HG03378 (cell line): Measurements from ENCODE around the gene TFR2.
A peak's percentile ranks its signal among the peaks of the same experiment; 100 is the strongest.

Source experiments
- ATAC-seq: cut with Tn5 transposase; IDR thresholded peaks from one replicate; pipeline ENCODE4 v1.9.1; 2021; ENCODE audit warnings: mild to moderate bottlenecking, moderate library complexity; ENCODE audit not compliant: unreplicated experiment

The TFR2 gene

DNA sequence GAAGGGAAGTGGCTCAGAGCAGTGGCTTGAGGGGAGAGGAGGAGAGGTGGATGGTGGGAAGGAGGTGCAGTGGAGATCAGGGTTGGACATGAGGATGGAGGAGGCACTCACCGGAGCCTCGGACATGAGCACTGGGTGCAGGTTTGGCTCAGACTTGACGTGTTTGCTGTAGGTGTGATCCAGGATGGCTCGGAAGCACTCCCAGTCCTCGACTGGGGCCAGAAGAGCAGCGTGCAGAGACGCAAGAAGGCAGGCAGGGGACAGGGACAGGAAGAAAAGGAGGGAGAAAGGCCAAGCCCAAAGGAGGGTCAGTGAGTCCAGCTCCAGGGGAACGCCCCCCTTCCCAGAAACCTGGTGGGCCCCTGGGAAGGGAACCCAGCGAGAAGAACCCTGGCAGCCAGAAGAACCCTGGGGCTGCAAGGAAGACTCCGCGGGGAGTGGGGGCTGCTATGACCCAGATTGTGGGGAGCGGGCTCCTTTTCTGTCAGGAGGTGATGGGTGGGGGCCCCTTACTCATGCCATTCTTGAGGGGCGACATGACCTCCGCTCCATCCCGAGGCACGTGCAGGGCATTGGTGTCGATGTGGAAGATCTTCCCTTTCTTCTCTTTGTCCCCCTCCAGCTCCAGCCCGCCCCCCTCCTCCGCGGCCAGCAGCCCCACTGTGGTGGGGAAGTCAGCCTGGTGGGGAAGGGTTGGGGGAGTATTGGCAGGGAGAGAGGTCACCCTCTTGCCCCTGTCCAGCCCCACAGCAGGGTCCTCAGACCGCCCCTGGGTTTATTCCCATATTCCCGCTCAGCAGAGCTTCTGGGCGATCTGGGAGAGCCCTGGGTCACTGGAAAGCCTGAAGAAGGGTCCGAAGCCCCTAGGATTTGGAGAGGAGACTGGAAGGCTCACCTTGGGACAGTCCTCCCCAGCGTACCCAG, 13.8 kb upstream of the TFR2 start:
- ATAC-seq = no peak

DNA sequence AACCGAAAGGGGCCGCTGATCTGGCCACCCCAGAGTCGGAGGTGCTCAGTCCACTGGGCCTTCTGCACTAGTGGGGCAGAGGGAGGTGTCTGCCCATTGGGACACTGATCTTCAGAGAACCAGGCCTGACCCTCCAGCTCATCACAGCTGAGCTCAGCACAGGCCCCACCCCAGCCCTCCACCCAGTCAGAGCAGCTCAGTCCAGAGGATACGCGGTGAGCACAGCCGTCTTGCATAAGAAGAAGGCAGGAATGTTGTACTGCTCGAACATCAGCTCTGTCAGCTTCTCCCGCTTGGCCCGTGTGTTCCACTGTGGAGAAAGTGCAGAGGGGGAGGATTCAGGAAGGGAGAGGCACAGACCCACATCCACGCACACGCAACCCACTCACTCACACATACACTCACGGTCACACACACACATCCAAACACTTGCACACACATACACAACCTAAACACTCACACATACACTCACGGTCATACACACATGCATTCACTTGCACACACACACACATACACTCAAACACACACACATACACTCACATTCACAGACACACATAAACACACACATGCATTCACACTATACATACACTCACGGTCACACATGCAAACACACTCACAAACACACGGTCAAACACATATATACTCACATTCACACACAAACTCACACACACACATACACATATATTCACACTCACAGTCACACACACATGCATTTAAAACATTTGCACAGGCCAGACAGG, 8.6 kb upstream of the TFR2 start:
- no peak for ATAC-seq

DNA sequence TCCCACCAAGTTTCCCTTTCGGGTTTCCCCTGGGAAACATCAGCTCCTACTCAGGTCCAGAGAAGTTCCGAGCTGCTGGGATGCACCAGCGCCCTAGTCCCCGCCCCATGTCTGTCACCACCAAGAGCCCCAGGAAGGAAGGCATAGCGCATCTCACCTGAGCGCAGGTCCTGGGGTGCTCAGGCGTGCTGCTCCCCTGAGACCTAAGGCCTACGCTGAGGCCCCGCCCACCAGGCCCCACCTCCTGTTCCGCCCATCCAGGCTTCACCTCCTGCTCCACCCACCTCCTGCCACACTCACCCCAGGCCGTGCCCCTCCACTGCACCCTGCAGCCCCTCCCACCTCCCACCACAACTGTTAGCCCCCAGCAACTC, 1.2 kb upstream of the TFR2 start:
- ATAC-seq = no peak

DNA sequence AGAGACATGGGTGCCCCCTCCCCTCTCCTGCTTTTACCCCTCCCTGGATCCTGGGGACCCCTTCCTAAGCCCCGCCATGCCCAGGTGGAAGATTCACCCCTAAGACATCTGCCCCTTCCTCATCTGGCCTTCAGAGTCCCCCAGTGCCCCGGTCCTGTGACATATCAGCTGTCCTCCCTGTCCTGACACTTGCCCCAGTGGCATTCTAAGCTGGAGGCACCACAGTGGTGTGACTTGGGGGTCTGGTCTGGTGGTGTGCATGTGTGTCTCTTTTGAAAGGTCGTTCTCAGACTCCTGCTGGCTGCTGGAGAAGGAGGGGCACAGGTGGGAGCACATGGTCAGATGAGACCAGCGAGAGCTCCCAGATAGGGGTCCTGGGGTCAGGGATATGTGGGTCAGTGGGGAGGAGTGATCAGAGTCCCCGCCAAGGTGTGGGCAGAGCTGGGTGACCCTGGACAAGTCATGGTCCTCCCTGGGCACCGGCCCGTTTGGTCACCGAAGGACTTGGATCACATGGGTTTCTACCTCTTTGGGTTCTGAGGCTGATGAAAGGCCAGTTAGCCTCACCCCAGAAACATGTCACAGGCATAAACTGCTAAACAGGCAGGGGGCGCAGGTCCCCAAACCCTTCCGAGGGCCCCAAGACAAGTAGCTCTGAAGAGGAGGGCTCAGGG, 645 bp upstream of the TFR2 start:
- no peak for ATAC-seq

DNA sequence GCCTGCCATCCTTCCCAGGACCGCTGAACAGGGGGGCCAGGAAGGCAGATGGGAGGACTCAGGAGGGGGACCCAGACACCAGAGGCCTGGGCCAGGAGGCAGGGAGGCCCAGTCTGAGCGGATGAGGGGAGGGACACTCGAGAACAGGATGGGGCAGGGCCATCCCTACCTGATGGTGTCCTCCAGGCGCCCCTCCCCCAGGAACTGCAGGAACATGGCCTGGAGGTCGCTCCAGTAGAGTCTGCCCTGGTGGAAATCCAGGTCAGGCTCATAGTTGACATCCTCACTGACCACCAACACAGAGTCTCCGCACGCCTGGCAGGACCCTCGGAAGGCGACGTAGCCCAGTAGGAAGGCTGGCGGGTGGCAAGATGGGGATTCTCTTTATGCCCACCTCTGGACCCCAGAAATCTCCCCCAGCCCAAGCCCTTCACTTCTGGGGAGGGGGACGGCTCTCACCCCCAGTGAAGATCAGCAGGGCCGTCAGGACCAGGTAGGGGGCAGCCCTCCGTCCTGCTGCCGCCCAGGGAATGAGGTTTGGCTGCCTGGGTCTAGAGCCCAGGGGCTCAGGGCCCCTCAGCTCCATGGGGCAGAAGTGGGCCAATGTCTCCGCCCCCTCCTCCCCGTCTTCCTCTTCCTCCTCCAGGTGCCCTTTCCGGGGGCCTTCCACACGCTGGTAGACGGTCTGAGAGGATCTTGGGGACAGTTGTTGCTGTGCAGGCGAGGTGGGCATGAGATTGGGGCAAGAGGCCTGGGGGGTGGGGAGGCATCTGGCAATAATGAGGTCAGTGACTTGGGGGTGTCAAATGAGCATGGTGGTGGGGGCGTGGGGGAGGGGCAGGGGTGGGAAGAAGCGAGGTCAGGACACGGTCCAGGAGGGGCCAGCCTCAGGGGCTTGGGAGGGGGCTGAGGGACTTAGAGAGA, 573 bp downstream of the TFR2 start:
- no peak for ATAC-seq

DNA sequence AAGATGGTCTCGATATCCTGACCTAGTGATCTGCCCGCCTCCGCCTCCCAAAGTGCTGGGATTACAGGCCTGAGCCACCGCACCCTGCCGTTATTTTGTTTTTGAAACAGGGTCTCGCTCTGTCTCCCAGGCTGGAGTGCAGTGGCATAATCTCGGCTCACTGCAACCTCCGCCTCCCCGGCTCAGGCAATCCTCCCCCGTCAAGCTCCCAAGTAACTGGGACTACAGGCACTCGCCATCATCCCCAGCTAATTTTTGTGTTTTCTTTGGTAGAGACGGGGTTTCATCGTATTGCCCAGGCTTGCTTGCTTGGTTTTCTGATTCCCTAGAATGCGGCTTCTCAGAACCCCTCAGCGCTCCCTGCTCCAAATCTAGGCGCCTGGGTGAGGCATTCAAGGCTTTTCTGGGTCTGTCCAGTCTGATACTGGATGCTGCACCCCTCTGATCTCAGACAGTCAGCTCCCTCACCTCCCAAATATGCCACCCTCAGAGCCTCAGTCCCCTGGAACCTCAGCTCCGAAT, 1.3 kb downstream of the TFR2 start:
- ATAC-seq = no peak

DNA sequence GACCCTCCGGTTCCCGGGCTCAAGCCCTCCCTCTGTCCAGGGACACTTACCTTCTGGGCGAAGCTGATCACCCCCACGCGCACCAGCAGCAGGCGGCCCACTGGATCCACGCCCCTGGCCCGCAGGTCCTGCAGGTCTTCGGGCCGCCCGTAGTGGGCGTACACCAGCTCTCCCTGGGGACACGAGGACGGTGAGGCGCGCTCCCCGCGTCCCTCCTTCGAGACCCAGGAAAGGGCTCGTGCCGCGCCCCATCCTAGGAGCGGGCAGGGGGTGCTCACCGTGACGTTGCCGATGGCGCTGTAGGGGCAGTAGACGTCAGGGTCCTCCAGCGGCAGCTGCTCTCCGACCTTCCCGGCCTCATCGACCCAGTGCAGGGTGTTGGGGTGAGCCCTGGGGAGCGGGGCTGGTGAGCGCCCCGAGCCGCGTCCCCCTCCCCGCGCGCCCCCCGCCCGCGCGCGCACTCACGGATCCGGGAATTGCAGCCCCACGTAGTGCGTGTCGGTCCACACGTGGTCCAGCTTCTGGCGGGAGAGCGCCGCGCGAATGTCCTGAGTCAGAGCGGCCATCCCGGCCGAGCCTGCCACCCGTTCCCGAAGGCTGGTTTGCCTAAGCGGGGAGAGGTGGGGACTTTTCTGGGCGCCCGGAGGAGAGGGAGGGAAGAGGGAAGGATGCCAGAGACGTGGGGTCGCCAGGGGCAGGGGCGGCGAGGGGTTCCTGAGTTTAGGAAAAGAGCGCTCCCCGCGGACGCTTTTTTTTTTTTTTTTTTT, 8.2 kb downstream of the TFR2 start:
- ATAC-seq = no peak

DNA sequence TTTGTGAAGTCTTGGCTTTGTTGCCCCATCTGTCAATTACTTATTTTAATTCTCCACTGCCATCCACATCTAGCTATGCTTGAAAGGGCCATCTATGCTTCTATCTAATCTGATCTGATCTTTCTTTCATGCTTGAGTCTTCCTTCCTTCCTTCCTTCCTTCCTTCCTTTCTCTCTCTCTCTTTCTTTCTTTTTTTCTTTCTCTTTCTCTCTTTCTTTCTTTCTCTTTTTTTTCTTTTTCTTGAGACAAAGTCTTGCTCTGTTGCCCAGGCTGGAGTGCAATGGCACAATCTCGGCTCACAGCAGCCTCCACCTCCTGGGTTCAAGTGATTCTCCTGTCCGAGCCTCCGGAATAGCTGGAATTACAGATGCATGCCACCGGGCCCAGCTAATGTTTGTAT, 11.3 kb downstream of the TFR2 start:
- ATAC-seq = no peak

DNA sequence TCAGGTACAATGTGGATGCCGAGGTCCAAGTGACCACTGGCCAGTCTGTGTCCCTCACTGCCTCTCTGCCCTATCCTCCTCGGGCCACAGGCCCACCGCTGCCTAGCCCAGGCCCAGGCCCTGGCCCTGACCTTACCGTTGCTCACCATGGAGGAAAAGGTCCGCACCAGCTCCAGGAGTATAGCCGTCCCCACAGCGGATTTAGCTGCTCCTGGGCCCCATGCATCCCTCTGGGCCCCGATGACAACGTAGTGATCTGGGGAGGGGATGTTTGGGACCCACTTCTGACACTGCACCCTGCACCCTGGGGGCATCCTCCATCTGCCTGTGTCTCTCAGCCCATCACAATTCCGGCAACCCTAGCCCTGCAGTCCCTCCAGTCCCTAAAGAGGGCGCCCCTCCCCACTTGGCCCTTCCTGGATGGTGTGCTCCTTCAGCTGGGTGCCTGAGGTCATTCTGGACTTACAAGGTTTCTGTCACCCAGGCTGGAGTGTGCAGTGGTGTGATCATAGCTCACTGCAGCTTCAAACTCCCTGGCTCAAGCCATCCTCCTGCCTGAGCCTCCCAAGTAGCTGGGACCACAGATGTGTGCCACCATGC, 12.1 kb downstream of the TFR2 start:
- no peak for ATAC-seq

DNA sequence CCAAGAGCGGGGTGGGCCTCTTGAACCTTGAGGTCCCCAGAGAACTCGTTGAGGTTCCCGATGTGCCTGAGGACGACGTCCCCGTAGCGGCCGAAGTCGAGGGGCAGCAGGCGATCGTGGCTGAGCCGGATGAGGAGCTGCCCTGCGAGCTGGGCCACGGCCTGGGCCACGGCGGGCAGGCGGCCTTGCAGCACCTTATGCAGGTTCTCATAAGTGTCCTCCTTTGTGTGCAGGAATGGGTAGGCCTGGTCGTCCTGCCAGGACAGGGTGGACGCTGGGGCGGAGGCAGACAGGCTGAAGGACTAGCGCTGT, 14.2 kb downstream of the TFR2 start:
- ATAC-seq = no peak

DNA sequence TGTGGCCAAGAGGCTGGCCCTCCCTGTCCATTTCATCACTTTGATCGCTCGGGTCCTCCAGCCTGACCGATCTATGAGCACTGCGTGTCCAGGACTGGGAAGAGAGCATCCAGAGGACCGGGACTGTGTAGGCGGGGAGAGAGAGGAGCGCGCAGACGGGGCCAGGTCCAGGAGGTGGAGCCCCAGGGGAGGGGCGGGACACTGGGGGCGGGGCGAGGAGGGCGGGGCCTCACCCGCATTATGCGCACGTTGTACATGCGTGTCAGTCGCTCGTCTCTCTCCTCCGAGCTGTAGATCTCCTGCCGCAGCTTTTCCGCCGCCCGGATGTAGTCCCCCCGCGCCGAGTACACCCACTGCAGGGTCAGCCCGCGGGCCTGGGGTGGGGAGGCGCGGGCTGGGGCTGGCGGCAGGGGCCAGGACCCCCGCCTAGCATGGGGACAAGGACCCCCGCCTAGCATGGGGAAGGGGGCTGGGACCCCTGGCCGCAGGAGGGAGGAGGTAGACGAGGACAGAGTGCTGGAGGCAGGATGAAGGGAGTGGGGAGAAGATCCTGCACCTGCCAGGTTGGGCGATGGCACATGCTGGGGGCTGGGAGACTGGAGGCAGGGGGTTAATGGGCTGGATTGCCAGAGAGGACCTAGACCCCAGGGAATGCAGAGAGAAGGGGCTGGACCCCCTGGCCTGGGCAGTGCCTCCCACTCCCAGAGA, 14.7 kb downstream of the TFR2 start:
- peak; percentile 45 for ATAC-seq

DNA sequence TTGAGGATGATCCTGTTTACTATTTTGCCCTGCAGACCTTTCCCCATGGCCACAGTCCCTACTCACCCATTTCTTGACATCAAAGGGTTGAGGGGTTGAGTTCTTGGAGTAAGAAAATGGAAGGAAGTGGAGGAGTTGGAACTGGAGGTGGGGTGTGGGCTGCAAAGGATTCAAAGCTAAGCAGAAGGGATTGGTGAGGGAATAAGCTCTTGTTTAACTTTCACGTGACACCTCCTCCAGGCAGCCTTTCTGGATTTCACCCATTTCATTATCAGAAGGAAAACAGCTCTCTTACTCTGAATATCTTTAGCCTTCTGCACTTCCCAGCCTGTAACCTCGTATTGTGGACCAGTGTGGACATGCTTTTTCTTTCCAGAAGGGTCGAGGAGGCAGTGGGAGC, 15.3 kb downstream of the TFR2 start:
- no peak for ATAC-seq

DNA sequence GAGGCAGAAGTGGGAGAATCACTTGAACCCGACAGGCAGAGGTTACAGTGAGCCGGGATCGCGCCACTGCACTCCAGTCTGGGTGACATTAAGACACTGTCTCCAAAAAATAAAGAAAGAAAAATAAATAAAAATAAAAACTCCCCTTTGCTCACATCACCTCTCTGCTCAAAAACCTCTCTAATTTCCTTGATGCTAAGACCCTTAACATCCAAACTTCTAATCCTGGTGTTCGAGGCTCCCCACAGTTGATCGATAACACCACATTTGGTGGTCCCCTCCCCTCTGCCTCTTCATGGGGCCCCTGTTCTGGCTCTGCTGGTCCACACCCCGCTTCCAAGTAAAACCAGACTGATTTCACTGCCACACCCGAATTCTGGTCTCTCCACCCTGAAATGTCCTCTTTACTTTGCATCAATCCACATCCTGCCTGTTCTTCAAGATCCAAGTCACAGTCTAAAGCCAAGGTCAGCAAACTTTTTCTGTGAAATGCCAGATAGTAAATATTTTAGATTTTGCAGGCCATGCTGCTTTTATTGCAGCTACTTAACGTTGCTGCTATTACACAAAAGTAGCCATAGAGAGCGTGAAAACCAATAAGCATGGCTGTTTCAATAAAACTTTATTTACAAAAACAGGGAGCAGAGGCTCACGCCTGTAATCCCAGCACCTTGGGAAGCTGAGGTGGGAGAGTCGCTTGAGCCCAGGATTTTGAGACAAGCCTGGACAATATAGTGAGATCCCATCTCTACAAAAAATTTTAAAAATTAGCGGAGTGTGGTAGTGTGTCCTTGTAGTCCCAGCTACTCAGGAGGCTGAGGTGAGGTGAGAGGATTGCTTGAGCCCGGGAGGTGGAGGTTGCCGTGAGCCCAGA, 17.2 kb downstream of the TFR2 start:
- no peak for ATAC-seq

DNA sequence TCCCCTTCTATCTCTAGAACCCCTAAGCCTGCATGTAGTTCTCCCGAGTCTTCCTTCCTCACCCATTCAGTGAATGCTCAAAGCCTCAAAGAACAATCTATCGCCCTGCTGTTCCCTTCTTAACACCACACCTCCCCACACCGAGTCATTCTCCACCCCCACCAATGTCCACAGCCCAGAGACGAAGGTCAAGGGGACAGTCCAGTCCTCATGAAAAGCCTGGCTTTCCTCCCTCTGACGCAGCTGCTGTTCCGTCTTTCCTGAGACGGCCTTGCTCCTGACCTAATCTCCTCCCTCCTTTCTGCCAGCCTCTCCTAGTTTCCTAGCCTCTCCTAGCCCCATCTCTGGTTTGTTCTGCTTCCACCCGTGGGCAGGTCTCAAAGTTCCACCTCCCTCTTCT, 19.8 kb downstream of the TFR2 start:
- ATAC-seq = no peak

DNA sequence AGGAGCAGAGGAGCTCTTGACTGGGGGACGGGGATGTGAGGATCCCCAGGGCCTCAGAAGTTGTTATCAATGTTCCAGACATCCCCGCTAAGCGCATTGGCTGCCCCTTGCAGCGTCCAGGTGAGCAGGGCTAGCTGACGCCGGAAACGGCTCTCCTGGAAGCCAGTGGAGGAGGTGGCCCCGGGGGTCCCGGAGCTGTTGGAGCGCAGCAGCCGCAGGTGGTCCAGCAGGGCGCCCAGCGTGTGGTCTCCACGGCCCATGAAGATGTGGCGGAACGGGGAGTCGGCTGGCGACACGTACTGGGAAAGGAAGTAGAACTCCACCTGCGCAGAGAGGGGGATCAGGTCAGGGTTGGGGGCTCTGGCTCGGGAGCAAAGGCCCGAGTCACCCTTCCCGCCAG, 20.5 kb downstream of the TFR2 start:
- no peak for ATAC-seq

DNA sequence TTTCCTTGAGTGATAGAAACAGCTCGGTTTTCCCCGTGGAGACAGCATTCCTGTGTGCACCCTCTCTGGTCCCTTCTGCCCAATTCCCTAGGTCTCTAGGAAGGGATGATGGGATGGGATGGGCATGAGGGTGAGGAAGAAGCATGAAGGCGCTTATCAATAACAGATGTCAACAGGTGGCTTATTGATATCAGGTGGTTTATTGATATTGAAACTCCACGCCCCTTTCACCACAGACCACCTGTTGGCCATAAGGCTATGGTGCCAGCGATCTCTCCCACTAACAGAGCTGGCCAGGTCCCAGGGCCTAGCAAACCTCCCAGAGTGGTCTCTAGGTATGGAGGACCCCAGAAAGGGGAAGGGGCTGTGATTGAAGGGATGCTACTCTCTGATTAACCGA, 21.1 kb downstream of the TFR2 start:
- no peak for ATAC-seq

DNA sequence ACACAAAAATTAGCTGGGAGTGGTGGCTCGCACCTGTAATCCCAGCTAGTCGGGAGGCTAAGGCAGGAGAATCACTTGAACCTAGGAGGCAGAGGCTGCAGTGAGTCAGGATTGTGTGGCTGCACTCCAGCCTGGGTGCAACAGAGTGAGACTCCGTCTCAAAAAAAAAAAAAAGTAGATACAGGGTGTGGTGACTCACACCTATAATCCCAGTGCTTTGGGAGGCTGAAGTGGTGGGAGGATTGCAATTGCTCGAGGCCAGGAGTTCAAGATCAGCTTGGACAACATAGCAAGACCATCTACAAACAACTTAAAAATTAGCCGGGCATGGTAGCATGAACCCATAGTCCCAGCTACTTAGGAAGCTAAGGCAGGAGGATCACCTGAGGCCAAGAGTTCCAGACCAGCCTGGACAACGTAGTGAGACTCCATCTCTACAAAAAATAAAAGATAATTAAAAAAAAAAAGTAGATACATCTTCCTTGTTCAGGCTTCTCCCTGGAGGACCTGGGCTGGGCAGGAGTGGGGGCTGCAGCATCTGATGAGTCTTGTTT, 27.0 kb downstream of the TFR2 start:
- no peak for ATAC-seq
